ENCODE data around the gene HCRTR2. TPM values are rescaled to one million over a fixed set of nuclear protein-coding genes. Genes with fewer than 3 reads are reported as not detected.

HCRTR2 gene
- total and polyA plus RNA-seq, 7 experiments from 2014 or later: not detected

GRCh38 chr6:55319961-55320695 is 145.8 kb downstream of the HCRTR2 start:
- H3K27me3 Mint-ChIP-seq: no peaks in the 10 kb centered on the region
- intact Hi-C loops (cut with micrococcal nuclease): no loop called here
- ATAC-seq (no peak), DNase-seq (no peak)
- no peak overlapping the region for H3K4me3 ChIP-seq (ENCODE audit: low read length)
- no peak overlapping the region for H3K27ac Mint-ChIP-seq
- H3K27ac ChIP-seq (ENCODE audit: low read depth, low read length): no peak overlapping the region
- no peaks in the 10 kb centered on the region for H3K9me3 ChIP-seq (ENCODE audit: control insufficient read depth in 2 of 3, low read length in 3 of 3)
- H3K4me1 ChIP-seq (ENCODE audit: control insufficient read depth in 2 of 2, insufficient read depth in 2 of 2, low read length in 2 of 2): no peaks in the 10 kb centered on the region
- CTCF ChIA-PET: no interaction called here
- H3K36me3 Mint-ChIP-seq: peaks cover 0 to 4% (median 0%) of the 10 kb centered on the region in 5 donors
- no peaks in the 10 kb centered on the region for H3K36me3 ChIP-seq (ENCODE audit: control insufficient read depth in 2 of 3, insufficient read depth in 3 of 3, low read length in 3 of 3)
- no peaks in the 10 kb centered on the region for H3K27me3 ChIP-seq (ENCODE audit: control insufficient read depth in 2 of 2, insufficient read depth in 2 of 2, low read length in 2 of 2)
- H3K4me3 Mint-ChIP-seq: no peak overlapping the region
- H3K9me3 Mint-ChIP-seq: peaks cover 1 to 24% (median 6%) of the 10 kb centered on the region in 11 donors
- H3K4me1 Mint-ChIP-seq: no peaks in the 10 kb centered on the region
- POLR2A ChIA-PET: no interaction called here

- CTCF ChIA-PET: no interaction called here
- Mint-ChIP-seq H3K27me3 (no peaks in the 10 kb centered on the region), H3K4me1 (no peaks in the 10 kb centered on the region), H3K27ac (no peak overlapping the region), H3K36me3 (peaks cover 0 to 4% (median 0%) of the 10 kb centered on the region in 5 donors), H3K4me3 (no peak overlapping the region), H3K9me3 (peaks cover 1 to 24% (median 6%) of the 10 kb centered on the region in 11 donors)
- Histone ChIP-seq H3K27ac (ENCODE audit: low read depth, low read length) (no peak overlapping the region), H3K36me3 (ENCODE audit: control insufficient read depth in 2 of 3, insufficient read depth in 3 of 3, low read length in 3 of 3) (no peaks in the 10 kb centered on the region), H3K27me3 (ENCODE audit: control insufficient read depth in 2 of 2, insufficient read depth in 2 of 2, low read length in 2 of 2) (no peaks in the 10 kb centered on the region), H3K9me3 (ENCODE audit: control insufficient read depth in 2 of 3, low read length in 3 of 3) (no peaks in the 10 kb centered on the region), H3K4me1 (ENCODE audit: control insufficient read depth in 2 of 2, insufficient read depth in 2 of 2, low read length in 2 of 2) (no peaks in the 10 kb centered on the region), H3K4me3 (ENCODE audit: low read length) (no peak overlapping the region)
- POLR2A ChIA-PET: no interaction called here
- intact Hi-C loops (cut with micrococcal nuclease): no loop called here
- ATAC-seq: no peak
- DNase-seq: no peak
These were observed 146.4 kb downstream of the HCRTR2 start for GRCh38 chr6:55320696-55321086.

- POLR2A ChIA-PET: no interaction called here
- H3K27ac ChIP-seq (ENCODE audit: low read depth, low read length): no peak within 1 kb of the TSS
- H3K4me3 ChIP-seq (ENCODE audit: low read length): no peak within 1 kb of the TSS
- peaks cover 0 to 11% (median 2%) of the 10 kb centered on the region in 11 donors for H3K9me3 Mint-ChIP-seq
- H3K4me1 ChIP-seq (ENCODE audit: control insufficient read depth in 2 of 2, insufficient read depth in 2 of 2, low read length in 2 of 2): no peaks in the 10 kb centered on the region
- no peak within 1 kb of the TSS for H3K27ac Mint-ChIP-seq
- no peaks in the 10 kb centered on the region for H3K36me3 Mint-ChIP-seq
- no peak within 1 kb of the TSS for H3K4me3 Mint-ChIP-seq
- no peaks in the 10 kb centered on the region for H3K9me3 ChIP-seq (ENCODE audit: control insufficient read depth in 2 of 3, low read length in 3 of 3)
- H3K36me3 ChIP-seq (ENCODE audit: control insufficient read depth in 2 of 3, insufficient read depth in 3 of 3, low read length in 3 of 3): no peaks in the 10 kb centered on the region
- CTCF ChIA-PET: no interaction called here
- ATAC-seq (no peak), DNase-seq (no peak)
- no peaks in the 10 kb centered on the region for H3K27me3 Mint-ChIP-seq
- no peaks in the 10 kb centered on the region for H3K4me1 Mint-ChIP-seq
- no peaks in the 10 kb centered on the region for H3K27me3 ChIP-seq (ENCODE audit: control insufficient read depth in 2 of 2, insufficient read depth in 2 of 2, low read length in 2 of 2)
- intact Hi-C loops (cut with micrococcal nuclease): no loop called here
These were observed 152.9 kb downstream of the HCRTR2 start, which contains the start of gene GFRAL for GRCh38 chr6:55327169-55327568. TSS of gene GFRAL (plus strand) at chr6:55327469. CDS start at chr6:55327555, 86 bp downstream.

Other genes starting within 250 kb of the HCRTR2 start
- not detected for gene GFRAL, start 153.0 kb downstream of the HCRTR2 start, total RNA-seq
- gene GFRAL, start 153.0 kb downstream of the HCRTR2 start, polyA plus RNA-seq: not detected

Measured in naive thymus-derived CD4-positive, alpha-beta T cell (primary cell).